ENCODE data around the gene ARHGEF11. TPM values are rescaled to one million over a fixed set of nuclear protein-coding genes. Genes with fewer than 3 reads are reported as not detected.

Gene ARHGEF11
- total and polyA plus RNA-seq, 12 donors, result 10.4 to 34.5 (median 26.8) TPM

- Histone ChIP-seq H3K36me3 (peaks cover 0 to 96% (median 15%) of the 10 kb centered on the region in 9 donors), H3K27ac (no peak overlapping the region), H3K9me3 (peaks cover 0 to 12% (median 0%) of the 10 kb centered on the region in 11 donors), H3K27me3 (peaks cover 0 to 20% (median 0%) of the 10 kb centered on the region in 7 donors), H3K4me1 (peaks cover 0 to 24% (median 10%) of the 10 kb centered on the region in 9 donors), H3K4me3 (no peak overlapping the region)
- intact Hi-C loops (cut with DNase I), result no loop called here
- no peak for TF ChIP-seq CTCF (IDR thresholded peaks at IDR 0.05)
- DNase-seq (no peak), ATAC-seq (peak in 6 of 8 donors; percentile 10 to 42 (median 37))
- WGBS, 2 donors, result 65 to 69% methylated on average over 23 to 24 of the region's 24 CpGs
Observed at GRCh38 chr1:156912861-156913808, 132.4 kb downstream of the ARHGEF11 start.

GRCh38 chr1:156912310-156912709 lies 133.2 kb downstream of the ARHGEF11 start:
- 62 to 70% methylated on average over 2 of the region's 2 CpGs for WGBS, 2 donors
- H3K36me3 ChIP-seq, result peaks cover 0 to 100% (median 19%) of the 10 kb centered on the region in 9 donors
- DNase-seq (no peak), ATAC-seq (no peak)
- TF ChIP-seq CTCF (IDR thresholded peaks at IDR 0.05), result no peak
- peaks cover 0 to 21% (median 0%) of the 10 kb centered on the region in 7 donors for H3K27me3 ChIP-seq
- peaks cover 0 to 32% (median 14%) of the 10 kb centered on the region in 9 donors for H3K4me1 ChIP-seq
- no peak overlapping the region for H3K27ac ChIP-seq
- peaks cover 0 to 3% (median 0%) of the 10 kb centered on the region in 11 donors for H3K9me3 ChIP-seq
- no peak overlapping the region for H3K4me3 ChIP-seq
- intact Hi-C loops (cut with DNase I), result no loop called here

- ATAC-seq, result no peak
Observed at GRCh38 chr1:156911577-156912298, 133.8 kb downstream of the ARHGEF11 start.

More at GRCh38 chr1:156911577-156912298, 133.8 kb downstream of the ARHGEF11 start:
- no peak for DNase-seq
- no peak for TF ChIP-seq CTCF (IDR thresholded peaks at IDR 0.05)
- intact Hi-C loops (cut with DNase I), result no loop called here
- Histone ChIP-seq H3K27me3 (peaks cover 0 to 21% (median 0%) of the 10 kb centered on the region in 7 donors), H3K4me3 (no peak overlapping the region), H3K36me3 (peaks cover 0 to 100% (median 23%) of the 10 kb centered on the region in 9 donors), H3K9me3 (no peaks in the 10 kb centered on the region), H3K4me1 (peaks cover 0 to 38% (median 19%) of the 10 kb centered on the region in 9 donors), H3K27ac (no peak overlapping the region)
- 81 to 83% methylated on average over 6 of the region's 6 CpGs for WGBS, 2 donors

All from heart right ventricle (tissue), 16 donors.